Spleen (tissue), 7 donors: ENCODE data around the gene CDY1.
"Not testable (repeated sequence)": the region's sequence is repeated elsewhere in the genome, so short reads cannot be mapped to it uniquely, and the experiment has no call there.

Experiments used
- POLR2A ChIP-seq, 3 donors: fragments of 450-650 bp; IDR thresholded peaks; one replicate each; pipeline ENCODE4 v1.5.1; 2017; ENCODE audit warnings: antibody characterized with exemption in 3 of 3, mild to moderate bottlenecking in 1 of 3
- TF ChIP-seq, protein P1 (sequence below), 11 experiments: fragments of 200-600 bp in 7 of 11; fragments of 450-650 bp in 4 of 11; sonication (generic) in 4 of 11; IDR thresholded peaks in 8 of 11; conservative IDR thresholded peaks in 3 of 11; 1 replicate in 7 of 11; 2 replicates in 4 of 11; pipeline versions ENCODE4 v1.4.0 to v1.8.0; 2016 to 2021; ENCODE audit warnings: antibody characterized with exemption in 11 of 11, inconsistent platforms in 4 of 11, mild to moderate bottlenecking in 1 of 11
- donor health status: DM: no; HTN: no; CAD: no; lungs with moderate emphysema.
- donor health status: DM: no; HTN: no; CAD: no.
- donor health status: DM: no; HTN: no; CAD: no.

DNA sequence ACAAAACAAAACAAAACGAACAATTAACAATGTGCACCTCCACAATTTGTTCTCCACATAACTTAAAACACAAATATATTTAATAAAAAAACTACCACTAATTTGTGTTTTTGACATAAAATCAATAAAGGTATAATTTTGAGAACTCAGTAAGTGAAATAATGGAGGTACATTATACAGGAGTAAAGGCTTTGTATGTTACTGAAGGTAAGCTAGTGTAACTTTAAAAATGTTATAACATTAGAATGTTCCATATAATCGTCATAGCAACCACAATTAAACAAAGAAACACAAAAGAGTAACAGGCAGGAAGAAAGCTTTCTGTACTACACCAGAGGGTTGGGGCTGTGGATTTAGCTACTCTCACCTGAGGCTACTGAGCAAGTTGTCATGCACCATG is at the start of gene CDY1:
- TF ChIP-seq, protein P1, sequence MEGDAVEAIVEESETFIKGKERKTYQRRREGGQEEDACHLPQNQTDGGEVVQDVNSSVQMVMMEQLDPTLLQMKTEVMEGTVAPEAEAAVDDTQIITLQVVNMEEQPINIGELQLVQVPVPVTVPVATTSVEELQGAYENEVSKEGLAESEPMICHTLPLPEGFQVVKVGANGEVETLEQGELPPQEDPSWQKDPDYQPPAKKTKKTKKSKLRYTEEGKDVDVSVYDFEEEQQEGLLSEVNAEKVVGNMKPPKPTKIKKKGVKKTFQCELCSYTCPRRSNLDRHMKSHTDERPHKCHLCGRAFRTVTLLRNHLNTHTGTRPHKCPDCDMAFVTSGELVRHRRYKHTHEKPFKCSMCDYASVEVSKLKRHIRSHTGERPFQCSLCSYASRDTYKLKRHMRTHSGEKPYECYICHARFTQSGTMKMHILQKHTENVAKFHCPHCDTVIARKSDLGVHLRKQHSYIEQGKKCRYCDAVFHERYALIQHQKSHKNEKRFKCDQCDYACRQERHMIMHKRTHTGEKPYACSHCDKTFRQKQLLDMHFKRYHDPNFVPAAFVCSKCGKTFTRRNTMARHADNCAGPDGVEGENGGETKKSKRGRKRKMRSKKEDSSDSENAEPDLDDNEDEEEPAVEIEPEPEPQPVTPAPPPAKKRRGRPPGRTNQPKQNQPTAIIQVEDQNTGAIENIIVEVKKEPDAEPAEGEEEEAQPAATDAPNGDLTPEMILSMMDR (IDR thresholded peaks at IDR 0.05 in 8 of 11, conservative IDR thresholded peaks at IDR 0.05 in 3 of 11) = not testable (repeated sequence)
- TF ChIP-seq POLR2A (IDR thresholded peaks at IDR 0.05) = not testable (repeated sequence)
